ENCODE measurements around the gene GLI2.
A peak's percentile ranks its signal among the peaks of the same experiment; 100 is the strongest.

The GLI2 gene

GRCh38 chr2:120737340-120738101, 1.9 kb downstream of the GLI2 start:
- H3K36me3 Mint-ChIP-seq: no peaks in the 10 kb centered on the region
- H3K27me3 Mint-ChIP-seq: peaks cover 58 to 78% of the 10 kb centered on the region in 2 donors
- no peaks in the 10 kb centered on the region for H3K9me3 Mint-ChIP-seq
- H3K4me3 Mint-ChIP-seq: peak overlapping the region; percentile 40 to 52
- ATAC-seq (replicated peaks) (no peak), DNase-seq (no peak)
- no peak overlapping the region for H3K27ac Mint-ChIP-seq
- peaks cover 6 to 21% of the 10 kb centered on the region in 2 donors for H3K4me1 Mint-ChIP-seq

- H3K27ac Mint-ChIP-seq: no peak overlapping the region
- no peak for ATAC-seq (replicated peaks)
- no peak for DNase-seq
- H3K9me3 Mint-ChIP-seq: no peaks in the 10 kb centered on the region
- peaks cover 6 to 21% of the 10 kb centered on the region in 2 donors for H3K4me1 Mint-ChIP-seq
- peaks cover 56 to 76% of the 10 kb centered on the region in 2 donors for H3K27me3 Mint-ChIP-seq
- H3K36me3 Mint-ChIP-seq: no peaks in the 10 kb centered on the region
- H3K4me3 Mint-ChIP-seq: no peak overlapping the region
These were observed 2.4 kb downstream of the GLI2 start for GRCh38 chr2:120738117-120738516.

GRCh38 chr2:120738786-120739437, 3.2 kb downstream of the GLI2 start:
- Mint-ChIP-seq H3K27me3 (peaks cover 54 to 75% of the 10 kb centered on the region in 2 donors), H3K4me1 (peaks cover 6 to 21% of the 10 kb centered on the region in 2 donors), H3K27ac (no peak overlapping the region), H3K36me3 (no peaks in the 10 kb centered on the region), H3K4me3 (no peak overlapping the region), H3K9me3 (no peaks in the 10 kb centered on the region)
- no peak for ATAC-seq (replicated peaks)
- DNase-seq: no peak

- Mint-ChIP-seq H3K9me3 (no peaks in the 10 kb centered on the region), H3K4me3 (no peak overlapping the region), H3K27ac (no peak overlapping the region), H3K27me3 (peaks cover 55 to 78% of the 10 kb centered on the region in 2 donors), H3K4me1 (peaks cover 6 to 21% of the 10 kb centered on the region in 2 donors), H3K36me3 (no peaks in the 10 kb centered on the region)
- no peak for ATAC-seq (replicated peaks)
- DNase-seq: no peak
These were observed 3.9 kb downstream of the GLI2 start for GRCh38 chr2:120739438-120740090.

GRCh38 chr2:120740375-120740764, 4.7 kb downstream of the GLI2 start:
- Mint-ChIP-seq H3K36me3 (no peaks in the 10 kb centered on the region), H3K9me3 (no peaks in the 10 kb centered on the region), H3K4me1 (peaks cover 6 to 21% of the 10 kb centered on the region in 2 donors), H3K4me3 (no peak overlapping the region), H3K27me3 (peaks cover 61 to 86% of the 10 kb centered on the region in 2 donors), H3K27ac (no peak overlapping the region)
- no peak for DNase-seq
- ATAC-seq (replicated peaks): no peak

GRCh38 chr2:120740765-120741524, 5.3 kb downstream of the GLI2 start:
- peaks cover 61 to 87% of the 10 kb centered on the region in 2 donors for H3K27me3 Mint-ChIP-seq
- no peak for ATAC-seq (replicated peaks)
- H3K27ac Mint-ChIP-seq: no peak overlapping the region
- no peaks in the 10 kb centered on the region for H3K36me3 Mint-ChIP-seq
- H3K4me3 Mint-ChIP-seq: no peak overlapping the region
- no peak for DNase-seq
- H3K4me1 Mint-ChIP-seq: peaks cover 4 to 16% of the 10 kb centered on the region in 2 donors
- H3K9me3 Mint-ChIP-seq: no peaks in the 10 kb centered on the region

GRCh38 chr2:120741571-120742561, 6.2 kb downstream of the GLI2 start:
- H3K9me3 Mint-ChIP-seq: no peaks in the 10 kb centered on the region
- DNase-seq (no peak), ATAC-seq (replicated peaks) (no peak)
- no peak overlapping the region for H3K4me3 Mint-ChIP-seq
- H3K27me3 Mint-ChIP-seq: peaks cover 56 to 87% of the 10 kb centered on the region in 2 donors
- H3K27ac Mint-ChIP-seq: no peak overlapping the region
- H3K36me3 Mint-ChIP-seq: no peaks in the 10 kb centered on the region
- H3K4me1 Mint-ChIP-seq: peaks cover 2 to 7% of the 10 kb centered on the region in 2 donors

- Mint-ChIP-seq H3K9me3 (no peaks in the 10 kb centered on the region), H3K27me3 (peaks cover 41 to 69% of the 10 kb centered on the region in 2 donors), H3K36me3 (no peaks in the 10 kb centered on the region), H3K4me3 (no peak overlapping the region), H3K4me1 (no peaks in the 10 kb centered on the region), H3K27ac (no peak overlapping the region)
- no peak for ATAC-seq (replicated peaks)
- DNase-seq: no peak
These were observed 8.0 kb downstream of the GLI2 start for GRCh38 chr2:120743657-120744056.

- Mint-ChIP-seq H3K27me3 (peaks cover 35 to 58% of the 10 kb centered on the region in 2 donors), H3K4me3 (no peak overlapping the region), H3K4me1 (no peaks in the 10 kb centered on the region), H3K36me3 (no peaks in the 10 kb centered on the region), H3K27ac (no peak overlapping the region), H3K9me3 (no peaks in the 10 kb centered on the region)
- DNase-seq (no peak), ATAC-seq (replicated peaks) (no peak)
These were observed 9.1 kb downstream of the GLI2 start for GRCh38 chr2:120744817-120745216.

- H3K27ac Mint-ChIP-seq: no peak overlapping the region
- DNase-seq (no peak), ATAC-seq (replicated peaks) (no peak)
- no peaks in the 10 kb centered on the region for H3K4me1 Mint-ChIP-seq
- H3K36me3 Mint-ChIP-seq: no peaks in the 10 kb centered on the region
- H3K9me3 Mint-ChIP-seq: no peaks in the 10 kb centered on the region
- no peak overlapping the region for H3K4me3 Mint-ChIP-seq
- peaks cover 31 to 50% of the 10 kb centered on the region in 2 donors for H3K27me3 Mint-ChIP-seq
These were observed 9.9 kb downstream of the GLI2 start for GRCh38 chr2:120745420-120746111.

GRCh38 chr2:120746144-120746543, 10.5 kb downstream of the GLI2 start:
- H3K9me3 Mint-ChIP-seq: no peaks in the 10 kb centered on the region
- H3K36me3 Mint-ChIP-seq: no peaks in the 10 kb centered on the region
- H3K4me3 Mint-ChIP-seq: no peak overlapping the region
- DNase-seq: no peak
- H3K27ac Mint-ChIP-seq: no peak overlapping the region
- ATAC-seq (replicated peaks): no peak
- H3K4me1 Mint-ChIP-seq: no peaks in the 10 kb centered on the region
- peaks cover 25 to 45% of the 10 kb centered on the region in 2 donors for H3K27me3 Mint-ChIP-seq

GRCh38 chr2:120747281-120747680, 11.6 kb downstream of the GLI2 start:
- Mint-ChIP-seq H3K9me3 (no peaks in the 10 kb centered on the region), H3K27me3 (peaks cover 19 to 35% of the 10 kb centered on the region in 2 donors), H3K27ac (no peak overlapping the region), H3K4me1 (no peaks in the 10 kb centered on the region), H3K4me3 (no peak overlapping the region), H3K36me3 (no peaks in the 10 kb centered on the region)
- DNase-seq (no peak), ATAC-seq (replicated peaks) (no peak)

- H3K27me3 Mint-ChIP-seq: peaks cover 17 to 32% of the 10 kb centered on the region in 2 donors
- no peaks in the 10 kb centered on the region for H3K9me3 Mint-ChIP-seq
- DNase-seq (no peak), ATAC-seq (replicated peaks) (no peak)
- H3K36me3 Mint-ChIP-seq: no peaks in the 10 kb centered on the region
- H3K27ac Mint-ChIP-seq: no peak overlapping the region
- no peaks in the 10 kb centered on the region for H3K4me1 Mint-ChIP-seq
- no peak overlapping the region for H3K4me3 Mint-ChIP-seq
These were observed 12.0 kb downstream of the GLI2 start for GRCh38 chr2:120747706-120748105.
